BE2C (cell line): ENCODE measurements around the gene NPPA.

ENCODE experiments used
- DNase-seq: peaks from one replicate; pipeline ENCODE4 v3.0.0-alpha.2; 2020
- H3K27me3 ChIP-seq: fragments of 250-450 bp; sonication (Bioruptor Pico); 2 replicates; pipeline ENCODE4 v1.5.1; 2020; ENCODE audit warnings: mild to moderate bottlenecking
- H3K36me3 ChIP-seq: fragments of 250-450 bp; sonication (Bioruptor Pico); 2 replicates; pipeline ENCODE4 v1.5.1; 2020; ENCODE audit warnings: mild to moderate bottlenecking
- H3K4me1 ChIP-seq: fragments of 250-450 bp; sonication (Bioruptor Pico); 2 replicates; pipeline ENCODE4 v1.5.1; 2020
- H3K4me3 ChIP-seq: 2 replicates; pipeline ENCODE4 v1.5.1; 2011; ENCODE audit warnings: low read depth, low read length
- H3K9me3 ChIP-seq: fragments of 250-450 bp; sonication (Bioruptor Pico); 2 replicates; pipeline ENCODE4 v1.5.1; 2020
- TF ChIP-seq, protein P1 (sequence below): IDR thresholded peaks from 2 replicates; pipeline ENCODE4 v1.5.1; 2012; ENCODE audit warnings: mild to moderate bottlenecking, low read depth, low read length

The NPPA gene

DNA sequence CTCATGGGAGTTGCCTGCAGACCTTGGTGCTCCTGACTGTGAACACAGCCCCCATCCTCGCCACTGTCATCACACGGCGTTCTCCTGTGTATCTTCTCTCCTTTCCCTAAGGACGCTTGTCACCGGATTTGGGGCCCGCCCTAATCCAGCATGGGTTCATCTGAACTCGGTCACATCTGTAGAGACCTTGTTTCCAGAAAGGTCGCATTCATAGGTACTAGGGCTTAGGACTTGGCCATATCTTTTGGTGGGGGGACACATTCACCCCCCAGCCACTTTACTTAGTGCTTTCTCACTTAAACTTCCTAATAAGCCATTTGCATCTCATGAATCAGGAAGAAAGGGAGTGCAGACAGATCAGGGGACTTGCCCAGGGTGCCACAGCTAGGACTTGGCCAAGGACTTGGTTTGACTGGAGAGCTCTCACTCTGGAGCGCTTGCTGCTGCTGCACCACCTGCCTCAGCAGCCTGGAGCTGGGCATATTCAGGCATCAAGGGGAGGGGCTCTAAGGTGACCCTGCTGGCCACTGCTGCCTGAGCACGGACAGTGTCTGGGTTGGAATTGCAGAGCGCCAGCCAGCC, 9.7 kb downstream of the NPPA start:
- Histone ChIP-seq H3K4me1 (peaks cover 19% of the 10 kb centered on the region), H3K27me3 (no peaks in the 10 kb centered on the region), H3K4me3 (no peak overlapping the region), H3K36me3 (peaks cover 20% of the 10 kb centered on the region), H3K9me3 (no peaks in the 10 kb centered on the region)
- TF ChIP-seq, protein P1, sequence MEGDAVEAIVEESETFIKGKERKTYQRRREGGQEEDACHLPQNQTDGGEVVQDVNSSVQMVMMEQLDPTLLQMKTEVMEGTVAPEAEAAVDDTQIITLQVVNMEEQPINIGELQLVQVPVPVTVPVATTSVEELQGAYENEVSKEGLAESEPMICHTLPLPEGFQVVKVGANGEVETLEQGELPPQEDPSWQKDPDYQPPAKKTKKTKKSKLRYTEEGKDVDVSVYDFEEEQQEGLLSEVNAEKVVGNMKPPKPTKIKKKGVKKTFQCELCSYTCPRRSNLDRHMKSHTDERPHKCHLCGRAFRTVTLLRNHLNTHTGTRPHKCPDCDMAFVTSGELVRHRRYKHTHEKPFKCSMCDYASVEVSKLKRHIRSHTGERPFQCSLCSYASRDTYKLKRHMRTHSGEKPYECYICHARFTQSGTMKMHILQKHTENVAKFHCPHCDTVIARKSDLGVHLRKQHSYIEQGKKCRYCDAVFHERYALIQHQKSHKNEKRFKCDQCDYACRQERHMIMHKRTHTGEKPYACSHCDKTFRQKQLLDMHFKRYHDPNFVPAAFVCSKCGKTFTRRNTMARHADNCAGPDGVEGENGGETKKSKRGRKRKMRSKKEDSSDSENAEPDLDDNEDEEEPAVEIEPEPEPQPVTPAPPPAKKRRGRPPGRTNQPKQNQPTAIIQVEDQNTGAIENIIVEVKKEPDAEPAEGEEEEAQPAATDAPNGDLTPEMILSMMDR, result no peak
- DNase-seq, result no peak

DNA sequence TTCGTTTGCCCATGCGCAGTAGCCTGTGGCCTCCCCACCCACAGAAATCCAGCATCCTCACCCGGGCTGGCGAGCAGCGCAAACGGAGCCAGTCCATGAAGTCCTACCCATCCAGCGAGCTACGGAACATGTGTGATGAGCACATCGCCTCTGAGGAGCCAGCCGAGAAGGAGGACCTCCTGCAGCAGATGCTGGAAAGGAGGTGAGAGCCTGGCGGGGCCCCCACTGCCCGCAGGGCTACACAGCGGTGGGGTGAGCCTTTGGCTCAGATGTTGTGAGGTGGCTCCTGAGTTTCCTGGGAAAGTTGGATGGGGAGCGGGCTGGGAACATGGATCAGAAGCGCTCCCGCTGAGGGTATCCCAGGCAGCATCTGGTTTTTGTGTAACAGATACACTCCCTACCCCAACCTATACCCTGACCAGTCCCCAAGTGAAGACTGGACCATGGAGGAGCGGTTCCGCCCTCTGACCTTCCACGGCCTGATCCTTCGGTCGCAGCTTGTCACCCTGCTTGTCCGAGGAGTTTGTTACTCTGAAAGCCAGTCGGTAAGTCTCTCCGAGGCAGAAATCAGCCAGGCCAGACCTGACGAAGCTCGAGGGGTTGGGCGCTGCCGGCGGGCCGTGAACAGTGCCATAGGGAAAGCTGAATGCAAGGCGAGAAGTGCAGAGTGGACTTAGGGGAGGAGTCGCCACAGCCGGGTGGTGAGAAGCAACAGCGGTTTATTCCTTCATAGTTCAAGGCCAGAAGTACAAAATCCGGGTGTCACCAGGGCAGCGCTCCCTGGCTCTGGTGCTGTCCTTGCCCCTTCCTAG, 10.4 kb downstream of the NPPA start:
- TF ChIP-seq, protein P1, result no peak
- Histone ChIP-seq H3K4me1 (peaks cover 14% of the 10 kb centered on the region), H3K4me3 (no peak overlapping the region), H3K27me3 (no peaks in the 10 kb centered on the region), H3K9me3 (no peaks in the 10 kb centered on the region), H3K36me3 (peaks cover 20% of the 10 kb centered on the region)
- no peak for DNase-seq

DNA sequence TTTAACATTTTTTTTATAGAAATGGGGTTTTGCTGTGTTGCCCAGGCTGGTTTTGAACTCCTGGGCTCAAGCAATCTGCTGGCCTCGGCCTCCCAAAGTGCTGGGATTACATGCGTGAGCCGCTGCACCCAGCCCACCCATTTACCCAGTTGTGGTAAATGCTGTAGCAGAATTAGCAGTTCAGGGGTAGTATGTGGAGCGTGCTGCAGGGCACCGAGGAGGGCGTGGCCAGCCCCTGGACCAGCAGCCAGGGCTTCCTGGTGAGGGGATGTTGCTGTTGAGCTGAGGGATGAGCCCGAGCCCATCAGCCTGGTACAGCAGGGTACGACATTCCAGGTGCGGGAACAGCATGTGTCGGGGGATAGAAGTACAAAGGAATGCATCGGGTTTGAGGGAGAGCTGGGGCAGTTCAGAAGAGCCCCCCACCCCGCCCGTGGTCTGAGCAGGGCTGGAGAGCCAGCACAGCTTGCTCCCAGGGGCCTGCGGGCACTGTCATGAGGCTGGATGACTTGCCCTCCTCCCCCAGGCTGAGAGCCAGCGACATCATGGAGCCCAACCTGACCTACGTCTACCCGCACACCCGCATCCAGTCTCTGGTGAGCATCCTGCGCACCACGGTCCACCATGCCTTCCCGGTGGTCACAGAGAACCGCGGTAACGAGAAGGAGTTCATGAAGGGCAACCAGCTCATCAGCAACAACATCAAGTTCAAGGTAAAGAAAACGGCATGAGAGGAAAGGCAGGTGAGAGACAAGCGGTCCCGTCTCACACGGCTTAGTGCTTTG, 11.9 kb downstream of the NPPA start:
- Histone ChIP-seq H3K4me1 (peaks cover under 1% of the 10 kb centered on the region), H3K4me3 (no peak overlapping the region), H3K36me3 (peaks cover 15% of the 10 kb centered on the region), H3K9me3 (no peaks in the 10 kb centered on the region), H3K27me3 (no peaks in the 10 kb centered on the region)
- no peak for DNase-seq
- TF ChIP-seq, protein P1, result no peak

DNA sequence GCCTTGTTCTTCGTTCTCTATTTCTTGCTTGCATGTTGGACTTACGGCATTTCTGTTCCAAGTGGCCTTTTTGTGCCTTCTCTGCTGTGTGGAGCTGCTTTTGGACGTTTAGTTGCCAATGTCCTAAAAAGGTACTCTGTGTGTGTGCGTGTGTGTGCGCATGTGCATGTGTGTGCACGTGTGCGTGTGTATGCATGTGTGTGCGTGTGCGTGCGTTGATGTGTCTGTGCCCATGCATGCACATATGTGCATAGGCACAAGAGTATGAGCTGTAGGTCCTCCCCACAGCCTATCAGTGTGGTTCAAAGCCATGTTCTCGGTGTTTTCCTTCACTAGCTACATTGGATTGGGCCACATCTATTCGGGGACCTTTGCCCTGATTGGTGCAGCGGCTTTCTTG, 13.7 kb downstream of the NPPA start:
- DNase-seq, result no peak
- Histone ChIP-seq H3K4me3 (no peak overlapping the region), H3K27me3 (no peaks in the 10 kb centered on the region), H3K36me3 (peaks cover 7% of the 10 kb centered on the region; the same call in 1 of the 2 replicates), H3K4me1 (no peaks in the 10 kb centered on the region), H3K9me3 (no peaks in the 10 kb centered on the region)
- TF ChIP-seq, protein P1, result no peak

DNA sequence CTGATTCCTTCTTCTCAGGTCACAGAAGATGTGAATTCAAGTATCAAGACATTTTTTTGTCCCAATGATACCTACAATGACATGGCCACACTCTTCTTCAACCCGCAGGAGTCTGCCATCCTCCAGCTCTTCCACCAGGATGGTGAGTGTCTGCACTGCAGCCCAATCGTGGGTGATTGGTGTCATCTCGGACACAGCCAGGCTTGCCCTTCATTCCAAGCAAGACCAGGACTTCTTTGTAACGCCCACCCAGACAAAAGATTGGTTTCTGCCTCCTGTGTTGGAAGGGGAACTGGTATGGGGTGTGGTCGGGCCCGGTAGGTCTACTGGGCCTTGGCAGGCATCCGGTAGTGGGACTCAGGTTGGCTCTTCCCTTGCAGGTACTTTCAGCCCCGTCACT, 14.1 kb downstream of the NPPA start:
- peaks cover 7% of the 10 kb centered on the region; the same call in 1 of the 2 replicates for H3K36me3 ChIP-seq
- DNase-seq, result no peak
- H3K4me3 ChIP-seq, result no peak overlapping the region
- no peaks in the 10 kb centered on the region for H3K27me3 ChIP-seq
- no peaks in the 10 kb centered on the region for H3K4me1 ChIP-seq
- H3K9me3 ChIP-seq, result no peaks in the 10 kb centered on the region
- TF ChIP-seq, protein P1, result no peak
